ENCODE data around the gene HRH3.

DNA sequence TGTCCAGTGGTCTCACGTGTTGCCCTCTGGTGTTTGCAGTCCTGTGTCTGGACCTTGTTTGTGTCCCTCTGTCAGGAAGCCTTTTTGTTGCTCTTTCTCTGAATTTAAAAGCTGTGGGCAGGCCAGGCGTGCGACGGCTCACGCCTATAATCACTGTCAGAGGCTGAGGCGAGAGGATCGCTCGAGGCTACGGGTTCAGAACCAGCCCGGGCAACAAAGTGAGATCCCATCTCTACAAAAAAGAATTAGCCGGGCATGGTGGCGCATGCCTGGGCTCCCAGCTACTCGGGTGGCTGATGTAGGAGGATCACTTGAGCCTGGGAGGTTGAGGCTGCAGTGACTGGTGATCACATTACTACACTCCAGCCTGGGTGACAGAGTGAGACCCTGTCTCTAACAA lies 46.8 kb upstream of the HRH3 start:
- TF ChIP-seq POLR2A (IDR thresholded peaks at IDR 0.05) (no peak), CTCF (IDR thresholded peaks at IDR 0.05) (no peak)

All from esophagus squamous epithelium (tissue), 4 donors.